Measurements from ENCODE around the gene FHL3.

DNA sequence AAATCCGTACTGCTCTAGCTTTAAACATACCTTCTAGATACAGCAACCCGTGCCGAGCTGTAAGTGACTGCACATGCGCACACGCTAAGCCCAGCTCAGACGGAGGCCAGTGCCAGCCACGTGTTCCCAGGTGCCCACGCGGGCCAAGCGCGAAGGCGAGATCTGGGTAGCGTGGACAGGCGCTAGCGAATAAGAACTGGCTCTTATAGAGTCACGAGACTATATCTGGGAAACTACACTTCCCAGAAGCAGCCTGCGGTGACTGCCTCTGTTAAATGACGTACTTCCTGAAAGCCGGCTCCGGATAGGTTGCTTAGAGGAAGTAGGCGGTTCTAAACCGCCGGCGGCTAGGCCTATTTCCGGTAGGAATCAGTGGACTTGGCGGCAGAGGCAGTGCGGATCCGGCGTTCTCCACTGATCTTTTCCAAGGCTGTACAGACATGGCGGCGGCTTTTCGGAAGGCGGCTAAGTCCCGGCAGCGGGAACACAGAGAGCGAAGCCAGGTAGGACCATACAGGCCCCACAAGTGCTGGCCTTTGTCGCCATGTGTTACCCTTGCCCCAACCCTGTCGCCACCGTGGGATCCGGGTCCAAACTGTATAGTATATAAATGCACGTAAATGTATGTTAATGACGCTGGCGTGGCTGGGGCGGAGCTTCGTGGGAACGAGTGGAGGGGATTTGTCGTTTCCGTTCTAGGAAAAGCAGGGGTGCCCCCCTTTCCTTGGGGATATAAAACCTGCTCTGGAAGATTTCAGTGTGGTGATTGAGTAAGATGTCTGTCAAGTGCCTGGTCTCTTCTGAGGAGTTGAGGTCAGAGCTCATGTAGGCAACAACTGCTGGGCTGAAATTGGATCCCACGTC lies 7.3 kb upstream of the FHL3 start, which contains the start of gene UTP11:
- TF ChIP-seq, protein P1, sequence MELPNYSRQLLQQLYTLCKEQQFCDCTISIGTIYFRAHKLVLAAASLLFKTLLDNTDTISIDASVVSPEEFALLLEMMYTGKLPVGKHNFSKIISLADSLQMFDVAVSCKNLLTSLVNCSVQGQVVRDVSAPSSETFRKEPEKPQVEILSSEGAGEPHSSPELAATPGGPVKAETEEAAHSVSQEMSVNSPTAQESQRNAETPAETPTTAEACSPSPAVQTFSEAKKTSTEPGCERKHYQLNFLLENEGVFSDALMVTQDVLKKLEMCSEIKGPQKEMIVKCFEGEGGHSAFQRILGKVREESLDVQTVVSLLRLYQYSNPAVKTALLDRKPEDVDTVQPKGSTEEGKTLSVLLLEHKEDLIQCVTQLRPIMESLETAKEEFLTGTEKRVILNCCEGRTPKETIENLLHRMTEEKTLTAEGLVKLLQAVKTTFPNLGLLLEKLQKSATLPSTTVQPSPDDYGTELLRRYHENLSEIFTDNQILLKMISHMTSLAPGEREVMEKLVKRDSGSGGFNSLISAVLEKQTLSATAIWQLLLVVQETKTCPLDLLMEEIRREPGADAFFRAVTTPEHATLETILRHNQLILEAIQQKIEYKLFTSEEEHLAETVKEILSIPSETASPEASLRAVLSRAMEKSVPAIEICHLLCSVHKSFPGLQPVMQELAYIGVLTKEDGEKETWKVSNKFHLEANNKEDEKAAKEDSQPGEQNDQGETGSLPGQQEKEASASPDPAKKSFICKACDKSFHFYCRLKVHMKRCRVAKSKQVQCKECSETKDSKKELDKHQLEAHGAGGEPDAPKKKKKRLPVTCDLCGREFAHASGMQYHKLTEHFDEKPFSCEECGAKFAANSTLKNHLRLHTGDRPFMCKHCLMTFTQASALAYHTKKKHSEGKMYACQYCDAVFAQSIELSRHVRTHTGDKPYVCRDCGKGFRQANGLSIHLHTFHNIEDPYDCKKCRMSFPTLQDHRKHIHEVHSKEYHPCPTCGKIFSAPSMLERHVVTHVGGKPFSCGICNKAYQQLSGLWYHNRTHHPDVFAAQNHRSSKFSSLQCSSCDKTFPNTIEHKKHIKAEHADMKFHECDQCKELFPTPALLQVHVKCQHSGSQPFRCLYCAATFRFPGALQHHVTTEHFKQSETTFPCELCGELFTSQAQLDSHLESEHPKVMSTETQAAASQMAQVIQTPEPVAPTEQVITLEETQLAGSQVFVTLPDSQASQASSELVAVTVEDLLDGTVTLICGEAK (IDR thresholded peaks at IDR 0.05) = peak; percentile 99
- TF ChIP-seq, protein P1 (CRISPR knock-in tag; IDR thresholded peaks at IDR 0.05) = no peak; the same call in 1 of the 2 replicates
- peak; percentile 49 to 91 (median 84) for TF ChIP-seq YY1 (IDR thresholded peaks at IDR 0.05; ENCODE audit: borderline replicate concordance in 1 of 3, control insufficient read depth in 1 of 3, extremely low read depth in 1 of 3, insufficient read depth in 3 of 3, insufficient read length in 1 of 3, insufficient replicate concordance in 2 of 3, low read depth in 1 of 3, low read length in 2 of 3)
